Smooth muscle cell (in vitro differentiated cells): ENCODE data around the gene PRDM8. TPM values are rescaled to one million over a fixed set of nuclear protein-coding genes. Genes with fewer than 3 reads are reported as not detected.

ENCODE experiments used
- DNase-seq: peaks from one replicate; lab custom pipeline; 2025; ENCODE audit not compliant: unreplicated experiment; lab: John Stamatoyannopoulos, UW
- H2AFZ ChIP-seq: fragments of 200-600 bp; sonication (generic); 2 replicates; pipeline ENCODE4 v1.6.0; 2016; ENCODE audit warnings: antibody characterized with exemption, low read depth, mild to moderate bottlenecking
- H3F3A ChIP-seq: fragments of 200-600 bp; sonication (generic); 2 replicates; pipeline ENCODE4 v1.6.0; 2017; ENCODE audit warnings: antibody characterized with exemption, low read depth
- H3K27ac ChIP-seq: fragments of 200-600 bp; sonication (generic); 2 replicates; pipeline ENCODE4 v1.5.1; 2016; ENCODE audit warnings: low read depth, mild to moderate bottlenecking
- H3K27me3 ChIP-seq: fragments of 200-600 bp; sonication (generic); 2 replicates; pipeline ENCODE4 v1.6.1; 2016; ENCODE audit warnings: low read depth, mild to moderate bottlenecking
- H3K36me3 ChIP-seq: fragments of 200-600 bp; sonication (generic); 2 replicates; pipeline ENCODE4 v1.5.1; 2016; ENCODE audit warnings: low read depth
- H3K4me1 ChIP-seq: fragments of 200-600 bp; sonication (generic); 2 replicates; pipeline ENCODE4 v1.5.1; 2016; ENCODE audit warnings: low read depth
- H3K4me2 ChIP-seq: fragments of 200-600 bp; sonication (generic); 2 replicates; pipeline ENCODE4 v1.6.0; 2016; ENCODE audit warnings: mild to moderate bottlenecking
- H3K4me3 ChIP-seq: fragments of 200-600 bp; sonication (generic); 2 replicates; pipeline ENCODE4 v1.5.1; 2016; ENCODE audit warnings: mild to moderate bottlenecking
- H3K79me2 ChIP-seq: fragments of 200-600 bp; sonication (generic); 2 replicates; pipeline ENCODE4 v1.6.0; 2016; ENCODE audit warnings: low read depth, mild to moderate bottlenecking
- H3K9ac ChIP-seq: fragments of 200-600 bp; sonication (generic); 2 replicates; pipeline ENCODE4 v1.6.0; 2016; ENCODE audit warnings: low read depth
- H3K9me3 ChIP-seq: fragments of 200-600 bp; sonication (generic); replicated peaks from 2 replicates; pipeline ENCODE4 v1.5.1; 2016; ENCODE audit warnings: low read depth
- H4K20me1 ChIP-seq: fragments of 200-600 bp; sonication (generic); 2 replicates; pipeline ENCODE4 v1.6.0; 2016; ENCODE audit warnings: low read depth
- CTCF ChIP-seq: fragments of 200-600 bp; sonication (generic); IDR thresholded peaks from 2 replicates; pipeline ENCODE4 v1.5.1; 2017; ENCODE audit warnings: borderline replicate concordance, mild to moderate bottlenecking, antibody characterized with exemption; ENCODE audit not compliant: insufficient read depth, poor library complexity, severe bottlenecking
- whole genome bisulfite sequencing: methylation state at CpG from one replicate; pipeline ENCODE4 v1.1.7; 2016; ENCODE audit warnings: low lambda C conversion rate; 5-methylcytosine and 5-hydroxymethylcytosine counted together
- polyA plus RNA-seq: library from polyadenylated mRNA; unstranded; fragments of >200 nt; fragmentation: Nextera tagmentation; extraction: Ambion mirVana; gene quantifications from 2 replicates; pipeline ENCODE4 v1.2.1, GENCODE V29; 2016
- total RNA-seq: library from RNA; depleted of rRNA; stranded (reverse); fragments of >200 nt; gene quantifications from 2 replicates; pipeline ENCODE4 v1.2.3, GENCODE V29; 2014

PRDM8 gene
- total and polyA plus RNA-seq, 2 experiments from 2014 or later: 0.09 to 0.15 TPM

DNA sequence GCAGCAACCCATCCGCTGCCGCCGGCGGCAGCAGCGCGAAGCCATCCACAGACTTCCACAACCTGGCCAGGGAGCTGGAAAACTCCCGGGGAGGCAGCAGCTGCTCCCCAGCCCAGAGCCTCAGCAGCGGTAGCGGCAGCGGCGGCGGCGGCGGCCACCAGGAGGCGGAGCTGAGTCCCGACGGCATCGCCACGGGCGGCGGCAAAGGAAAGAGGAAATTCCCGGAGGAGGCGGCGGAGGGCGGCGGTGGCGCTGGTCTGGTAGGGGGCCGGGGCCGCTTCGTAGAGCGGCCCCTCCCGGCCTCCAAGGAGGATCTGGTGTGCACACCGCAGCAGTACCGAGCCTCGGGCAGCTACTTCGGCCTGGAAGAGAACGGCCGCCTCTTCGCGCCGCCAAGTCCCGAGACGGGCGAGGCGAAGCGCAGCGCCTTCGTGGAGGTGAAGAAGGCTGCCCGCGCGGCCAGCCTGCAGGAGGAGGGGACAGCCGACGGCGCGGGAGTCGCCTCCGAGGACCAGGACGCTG is 4.9 kb downstream of the PRDM8 start:
- Histone ChIP-seq H3K9me3 (no peaks in the 10 kb centered on the region), H3K27me3 (peaks cover 99% of the 10 kb centered on the region), H3K36me3 (no peaks in the 10 kb centered on the region), H4K20me1 (no peaks in the 10 kb centered on the region), H3K79me2 (no peaks in the 10 kb centered on the region), H3K4me3 (peak overlapping the region; percentile 47), H3F3A (no peaks in the 10 kb centered on the region), H3K4me1 (peaks cover 9% of the 10 kb centered on the region), H3K9ac (no peak overlapping the region), H3K4me2 (peak overlapping the region; percentile 80), H3K27ac (no peak overlapping the region), H2AFZ (peak overlapping the region; percentile 85)
- peak; percentile 57 for DNase-seq
- WGBS: under 1% methylated on average over 52 of the region's 58 CpGs
- peak; percentile 76 for TF ChIP-seq CTCF

DNA sequence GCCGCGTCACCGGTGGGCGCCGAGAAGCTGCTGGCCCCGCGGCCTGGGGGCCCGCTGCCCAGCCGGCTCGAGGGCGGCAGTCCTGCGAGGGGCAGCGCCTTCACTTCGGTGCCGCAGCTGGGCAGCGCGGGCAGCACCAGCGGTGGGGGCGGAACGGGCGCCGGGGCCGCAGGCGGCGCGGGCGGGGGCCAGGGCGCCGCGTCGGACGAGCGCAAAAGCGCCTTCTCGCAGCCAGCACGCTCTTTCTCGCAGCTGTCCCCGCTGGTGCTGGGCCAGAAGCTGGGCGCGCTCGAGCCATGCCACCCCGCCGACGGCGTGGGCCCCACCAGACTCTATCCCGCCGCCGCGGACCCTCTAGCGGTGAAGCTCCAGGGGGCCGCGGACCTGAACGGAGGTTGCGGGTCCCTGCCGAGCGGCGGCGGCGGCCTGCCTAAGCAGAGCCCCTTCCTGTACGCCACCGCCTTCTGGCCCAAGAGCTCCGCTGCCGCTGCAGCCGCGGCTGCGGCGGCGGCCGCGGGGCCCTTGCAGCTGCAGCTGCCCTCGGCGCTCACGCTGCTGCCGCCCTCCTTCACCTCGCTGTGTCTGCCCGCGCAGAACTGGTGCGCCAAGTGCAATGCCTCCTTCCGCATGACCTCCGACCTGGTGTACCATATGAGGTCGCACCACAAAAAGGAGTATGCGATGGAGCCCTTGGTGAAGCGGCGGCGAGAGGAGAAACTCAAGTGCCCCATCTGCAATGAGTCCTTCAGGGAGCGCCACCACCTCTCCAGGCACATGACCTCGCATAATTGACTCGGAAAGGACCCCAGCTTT is 5.6 kb downstream of the PRDM8 start:
- DNase-seq: no peak
- TF ChIP-seq CTCF: no peak
- H3K9ac ChIP-seq: no peak overlapping the region
- H3K4me2 ChIP-seq: peak overlapping the region; percentile 80
- no peaks in the 10 kb centered on the region for H3K79me2 ChIP-seq
- no peaks in the 10 kb centered on the region for H3K9me3 ChIP-seq
- no peaks in the 10 kb centered on the region for H3F3A ChIP-seq
- peak overlapping the region; percentile 85 for H2AFZ ChIP-seq
- peaks cover 99% of the 10 kb centered on the region for H3K27me3 ChIP-seq
- H3K36me3 ChIP-seq: no peaks in the 10 kb centered on the region
- peak overlapping the region; percentile 47 for H3K4me3 ChIP-seq
- no peaks in the 10 kb centered on the region for H4K20me1 ChIP-seq
- 2% methylated on average over 53 of the region's 88 CpGs for WGBS
- peaks cover 2% of the 10 kb centered on the region for H3K4me1 ChIP-seq
- no peak overlapping the region for H3K27ac ChIP-seq

DNA sequence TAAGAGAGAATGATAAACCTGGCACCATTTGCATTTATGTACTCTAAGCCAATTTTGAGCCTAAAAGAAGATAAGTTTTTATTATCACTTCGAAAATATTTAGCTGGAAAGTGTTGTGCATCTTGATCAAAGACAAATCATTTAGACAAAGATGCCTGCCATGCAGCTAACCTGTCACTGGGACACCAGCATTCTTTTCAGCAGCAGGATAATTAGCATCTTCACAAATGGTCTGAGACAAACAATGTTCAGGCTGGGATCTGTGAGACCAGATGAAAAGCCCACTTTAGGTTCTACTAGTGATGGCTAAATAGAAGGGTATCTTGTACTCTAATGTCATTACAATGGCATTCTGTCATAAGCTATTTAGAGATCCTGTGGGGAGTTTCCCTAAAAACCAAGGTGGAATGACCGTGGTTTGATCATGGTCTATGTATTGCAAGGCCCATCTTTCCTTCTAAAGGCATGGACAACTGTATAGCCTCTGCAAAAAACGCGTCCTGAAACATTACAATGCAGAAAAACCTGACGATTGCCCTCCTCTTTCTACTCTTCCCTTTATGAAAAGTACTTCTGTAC is 7.2 kb downstream of the PRDM8 start:
- WGBS: 59% methylated on average over 5 of the region's 5 CpGs

More for the DNA sequence above, 7.2 kb downstream of the PRDM8 start:
- Histone ChIP-seq H3F3A (no peaks in the 10 kb centered on the region), H3K36me3 (no peaks in the 10 kb centered on the region), H3K4me2 (no peak overlapping the region), H3K27ac (no peak overlapping the region), H3K4me3 (no peak overlapping the region), H2AFZ (no peak overlapping the region), H4K20me1 (no peaks in the 10 kb centered on the region), H3K27me3 (peaks cover 99% of the 10 kb centered on the region), H3K79me2 (no peaks in the 10 kb centered on the region), H3K9ac (no peak overlapping the region), H3K9me3 (no peaks in the 10 kb centered on the region), H3K4me1 (peaks cover 2% of the 10 kb centered on the region)
- TF ChIP-seq CTCF: no peak
- no peak for DNase-seq
